Upper lobe of right lung (tissue), 1 donor: ENCODE results near the gene HINFP. TPM values are rescaled to one million over a fixed set of nuclear protein-coding genes. Genes with fewer than 3 reads are reported as not detected.

Experiments used
- ATAC-seq: fragments of 200-7000 bp; cut with Tn5 transposase; one replicate; pipeline ENCODE4 v1.9.1; 2020; ENCODE audit warnings: mild to moderate bottlenecking, moderate library complexity
- DNase-seq: peaks from one replicate; pipeline ENCODE4 v3.0.0-alpha.2; 2020
- H3K27ac ChIP-seq: fragments of 200-600 bp; one replicate; pipeline ENCODE4 v1.8.0; 2022
- H3K27me3 ChIP-seq: fragments of 200-600 bp; one replicate; pipeline ENCODE4 v1.8.0; 2022; ENCODE audit warnings: mild to moderate bottlenecking
- H3K36me3 ChIP-seq: fragments of 200-600 bp; one replicate; pipeline ENCODE4 v1.8.0; 2022
- H3K4me1 ChIP-seq: fragments of 200-600 bp; one replicate; pipeline ENCODE4 v1.8.0; 2022
- H3K4me3 ChIP-seq: fragments of 200-600 bp; one replicate; pipeline ENCODE4 v1.8.0; 2022; ENCODE audit warnings: mild to moderate bottlenecking
- H3K9me3 ChIP-seq: fragments of 200-600 bp; one replicate; pipeline ENCODE4 v1.8.0; 2022
- CTCF ChIP-seq: fragments of 200-600 bp; IDR thresholded peaks from one replicate; pipeline ENCODE4 v1.8.0; 2022; ENCODE audit warnings: antibody characterized with exemption
- intact Hi-C: fragments of 100-400 bp; cut with DNase I; formaldehyde crosslinking; loops from one replicate; pipeline ENCODE4 v1.11.0; 2022
- long read RNA-seq: library from polyadenylated mRNA; unstranded; transcript quantifications from one replicate; pipeline ENCODE4 v2.0.0, GENCODE V29; 2021
- total RNA-seq: library from RNA; stranded (reverse); fragmentation: NEBNext Ultra II Directional; extraction: Animal tissue kit (Norgen Biotek cat#: 25700); gene quantifications from one replicate; pipeline ENCODE4 v1.2.1, GENCODE V29; 2021
- donor health status: DM: no; HTN: yes; CAD: no; lungs with severe emphysema.

HINFP gene
- total RNA-seq: 25.2 TPM
- long read RNA-seq, transcript HINFP-201 (10 exons, 3,163 nt): major isoform, 11 of 39 reads
- long read RNA-seq, partial matches to known transcripts: 5 of 39 reads
- long read RNA-seq, other reads (novel, unspliced or antisense): 21 of 39 reads

GRCh38 chr11:119121008-119121810 lies at the start of gene HINFP:
HINFP (plus strand) TSS chr11:119121580; CDS start chr11:119126945, 5,365 bp downstream.
- H3K27me3 ChIP-seq: no peaks in the 10 kb centered on the region
- H3K9me3 ChIP-seq: no peaks in the 10 kb centered on the region
- peaks cover 23% of the 10 kb centered on the region for H3K36me3 ChIP-seq
- TF ChIP-seq CTCF: no peak
- peak within 1 kb of the TSS; percentile 85 for H3K27ac ChIP-seq
- ATAC-seq (peak; percentile 99), DNase-seq (peak; percentile 100)
- H3K4me1 ChIP-seq: peaks cover 12% of the 10 kb centered on the region
- H3K4me3 ChIP-seq: peak within 1 kb of the TSS; percentile 71
- intact Hi-C loops: loop anchor here (2.0 kb wide), 1 partner anchor 14 kb away; the partner anchor contains the start of gene C2CD2L

- H3K9me3 ChIP-seq: no peaks in the 10 kb centered on the region
- no peak for ATAC-seq
- H3K4me3 ChIP-seq: no peak overlapping the region
- H3K36me3 ChIP-seq: peaks cover 98% of the 10 kb centered on the region
- intact Hi-C loops: no loop called here
- no peak for DNase-seq
- no peak for TF ChIP-seq CTCF
- no peak overlapping the region for H3K27ac ChIP-seq
- H3K4me1 ChIP-seq: no peaks in the 10 kb centered on the region
- H3K27me3 ChIP-seq: no peaks in the 10 kb centered on the region
Observed at GRCh38 chr11:119077839-119078238, 43.5 kb upstream of the HINFP start.

GRCh38 chr11:119078675-119079420 lies 42.5 kb upstream of the HINFP start:
- Histone ChIP-seq H3K36me3 (peaks cover 91% of the 10 kb centered on the region), H3K9me3 (no peaks in the 10 kb centered on the region), H3K27me3 (no peaks in the 10 kb centered on the region), H3K4me3 (no peak overlapping the region), H3K27ac (no peak overlapping the region), H3K4me1 (no peaks in the 10 kb centered on the region)
- no peak for TF ChIP-seq CTCF
- intact Hi-C loops: no loop called here
- no peak for ATAC-seq
- no peak for DNase-seq

GRCh38 chr11:119081682-119082260 lies 39.6 kb upstream of the HINFP start:
- Histone ChIP-seq H3K4me3 (no peak overlapping the region), H3K4me1 (peaks cover 14% of the 10 kb centered on the region), H3K27me3 (no peaks in the 10 kb centered on the region), H3K9me3 (no peaks in the 10 kb centered on the region), H3K27ac (no peak overlapping the region), H3K36me3 (peaks cover 64% of the 10 kb centered on the region)
- TF ChIP-seq CTCF: no peak
- intact Hi-C loops: no loop called here
- DNase-seq (no peak), ATAC-seq (no peak)

- Histone ChIP-seq H3K4me1 (peaks cover 14% of the 10 kb centered on the region), H3K9me3 (no peaks in the 10 kb centered on the region), H3K36me3 (peaks cover 33% of the 10 kb centered on the region), H3K27ac (peak within 1 kb of the TSS; percentile 92), H3K4me3 (peak within 1 kb of the TSS; percentile 91), H3K27me3 (no peaks in the 10 kb centered on the region)
- intact Hi-C loops: no loop called here
- peak; percentile 97 for DNase-seq
- peak; percentile 98 for ATAC-seq
- TF ChIP-seq CTCF: no peak
Observed at GRCh38 chr11:119084663-119085436, 36.5 kb upstream of the HINFP start, which contains the start of gene HMBS. HMBS (plus strand) TSS chr11:119084881; CDS start chr11:119085034, 153 bp downstream.
